IPS DF 6.9 (cell line): ENCODE results near the gene DPP6.

ENCODE experiments used
- DNase-seq: peaks from one replicate; pipeline ENCODE4 v3.0.0-alpha.2; 2013; ENCODE audit warnings: low read depth, low spot score
- H3K27ac ChIP-seq: one replicate; pipeline ENCODE4 v1.5.1; 2013; ENCODE audit warnings: low read length, control low read depth
- H3K27me3 ChIP-seq: 2 replicates; pipeline ENCODE4 v1.6.1; 2013; ENCODE audit warnings: mild to moderate bottlenecking, low read length; ENCODE audit not compliant: control insufficient read depth, insufficient read depth
- H3K36me3 ChIP-seq: 2 replicates; pipeline ENCODE4 v1.6.1; 2013; ENCODE audit warnings: low read length; ENCODE audit not compliant: control insufficient read depth, insufficient read depth
- H3K4me1 ChIP-seq: 2 replicates; pipeline ENCODE4 v1.6.1; 2013; ENCODE audit warnings: low read length; ENCODE audit not compliant: control insufficient read depth, insufficient read depth
- H3K4me3 ChIP-seq: 2 replicates; pipeline ENCODE4 v1.5.1; 2013; ENCODE audit warnings: mild to moderate bottlenecking, low read length
- H3K9me3 ChIP-seq: 2 replicates; pipeline ENCODE4 v1.6.1; 2013; ENCODE audit warnings: low read length, inconsistent platforms; ENCODE audit not compliant: control insufficient read depth, insufficient read depth
- WGBS: extraction: QIAGEN DNeasy Blood & Tissue Kit; methylation state at CpG from one replicate; pipeline ENCODE4 v1.1.7; 2013; ENCODE audit warnings: mixed read lengths, missing lambda C conversion rate; ENCODE audit not compliant: insufficient read length, insufficient coverage; 5-methylcytosine and 5-hydroxymethylcytosine counted together

Gene DPP6

DNA sequence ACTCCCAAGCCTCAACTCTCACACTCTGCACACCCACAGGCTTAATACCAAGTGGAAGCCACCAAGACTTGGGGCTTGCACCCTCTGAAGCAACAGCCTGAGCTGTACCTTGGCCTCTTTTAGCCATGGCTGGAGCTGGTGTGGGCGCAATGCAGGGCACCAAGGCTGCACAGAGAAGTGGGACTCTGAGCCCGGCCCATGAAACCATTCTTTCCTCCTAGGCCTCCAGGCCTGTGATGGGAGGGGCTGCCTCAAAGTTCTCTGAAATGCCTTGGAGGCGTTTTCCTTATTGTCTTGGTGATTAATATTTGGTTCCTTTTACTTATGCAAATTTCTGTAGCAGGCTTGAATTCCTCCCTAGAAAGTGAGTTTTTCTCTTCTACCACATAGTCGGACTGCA lies 674.2 kb downstream of the DPP6 start:
- Histone ChIP-seq H3K27ac (no peak overlapping the region), H3K36me3 (no peaks in the 10 kb centered on the region), H3K4me1 (no peaks in the 10 kb centered on the region), H3K4me3 (no peak overlapping the region), H3K27me3 (no peaks in the 10 kb centered on the region), H3K9me3 (peaks cover 1% of the 10 kb centered on the region; the same call in 1 of the 2 replicates)
- no CpG with 5 or more reads among the region's 4 CpGs for WGBS
- no peak for DNase-seq

DNA sequence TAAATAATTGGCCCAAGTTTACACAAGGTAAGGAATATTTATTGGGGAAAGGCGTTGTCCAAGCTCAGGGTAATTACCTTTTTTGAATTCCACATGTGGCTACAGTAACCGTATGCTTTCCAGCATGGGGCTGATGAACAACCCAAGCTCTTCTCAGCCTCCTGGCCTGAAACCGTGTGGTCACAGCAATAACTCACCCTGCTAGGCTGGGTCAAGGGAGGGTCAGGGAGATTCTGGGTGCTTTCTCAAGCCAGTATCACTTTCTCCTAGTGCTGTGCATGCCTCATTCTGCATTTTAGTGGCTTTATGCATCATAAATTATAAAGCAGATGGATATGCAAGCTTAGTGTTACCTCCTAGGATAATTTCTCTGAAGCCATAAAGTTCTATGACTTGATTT lies 676.9 kb downstream of the DPP6 start:
- H3K36me3 ChIP-seq, result no peaks in the 10 kb centered on the region
- no peaks in the 10 kb centered on the region for H3K27me3 ChIP-seq
- no CpG with 5 or more reads among the region's 3 CpGs for WGBS
- peaks cover 1% of the 10 kb centered on the region; the same call in 1 of the 2 replicates for H3K9me3 ChIP-seq
- H3K27ac ChIP-seq, result no peak overlapping the region
- DNase-seq, result no peak
- H3K4me3 ChIP-seq, result no peak overlapping the region
- no peaks in the 10 kb centered on the region for H3K4me1 ChIP-seq

DNA sequence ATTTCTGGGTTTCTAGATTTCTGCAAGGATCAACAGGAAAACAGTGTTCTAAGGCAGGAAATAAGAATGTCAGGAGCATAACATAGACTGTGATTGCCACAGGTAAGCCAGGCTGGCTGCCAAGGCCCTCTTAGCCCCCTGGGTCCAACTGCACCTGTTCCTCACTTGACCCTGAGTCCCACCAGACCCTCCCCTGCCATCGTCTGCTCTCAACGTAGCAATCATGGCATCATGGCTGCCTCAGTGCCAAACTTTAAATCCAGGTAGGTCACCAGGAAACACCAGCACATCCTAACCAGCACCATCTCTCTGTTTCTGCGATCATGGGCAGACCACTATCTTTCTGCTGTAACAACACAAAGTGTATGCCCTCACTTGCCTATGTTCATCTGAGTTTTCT lies 683.6 kb downstream of the DPP6 start:
- Histone ChIP-seq H3K4me1 (no peaks in the 10 kb centered on the region), H3K27ac (no peak overlapping the region), H3K27me3 (no peaks in the 10 kb centered on the region; the same call in 1 of the 2 replicates), H3K36me3 (no peaks in the 10 kb centered on the region), H3K9me3 (no peaks in the 10 kb centered on the region), H3K4me3 (no peak overlapping the region)
- no CpG with 5 or more reads among the region's 3 CpGs for WGBS
- no peak for DNase-seq

DNA sequence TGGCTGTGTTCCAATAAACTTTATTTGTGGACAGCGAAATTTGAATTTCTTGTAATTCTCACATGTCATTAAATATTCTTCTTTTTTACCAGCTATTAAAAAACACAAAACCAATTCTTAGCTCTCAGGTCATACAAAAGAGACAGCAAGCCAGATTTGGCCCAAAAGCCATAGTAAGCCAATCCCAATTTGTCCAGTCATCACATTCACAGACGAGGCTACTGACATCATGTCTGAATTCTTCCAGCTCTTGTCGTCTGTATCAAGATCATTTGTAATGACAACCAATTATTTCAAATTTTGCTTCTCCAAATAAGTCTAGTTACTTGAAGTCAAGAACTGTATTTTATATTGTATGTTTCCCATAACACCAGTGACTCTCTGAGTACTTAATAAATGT lies 684.2 kb downstream of the DPP6 start:
- Histone ChIP-seq H3K4me1 (no peaks in the 10 kb centered on the region), H3K36me3 (no peaks in the 10 kb centered on the region), H3K27ac (no peak overlapping the region), H3K9me3 (no peaks in the 10 kb centered on the region), H3K27me3 (no peaks in the 10 kb centered on the region; the same call in 1 of the 2 replicates), H3K4me3 (no peak overlapping the region)
- WGBS, result no CpG with 5 or more reads among the region's 3 CpGs
- no peak for DNase-seq

DNA sequence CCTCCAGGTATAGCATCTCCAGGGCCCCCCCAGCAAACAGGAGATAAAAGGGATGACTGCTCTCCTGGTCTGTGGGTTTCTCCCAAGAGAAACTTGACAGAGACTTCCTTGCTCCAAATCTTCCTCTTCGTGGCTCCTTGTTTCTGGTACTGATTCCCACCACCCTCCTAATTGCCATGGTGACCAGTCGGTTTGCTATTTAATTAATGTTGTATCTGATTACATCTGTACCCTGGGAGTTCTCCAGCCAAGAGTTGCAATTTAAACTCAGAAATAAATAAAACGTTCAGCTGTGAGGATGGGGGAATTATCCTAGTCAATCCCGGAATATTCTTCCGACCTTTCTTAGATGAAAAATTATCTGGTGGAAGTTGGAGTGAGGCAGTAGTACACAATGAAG lies 686.0 kb downstream of the DPP6 start:
- Histone ChIP-seq H3K4me1 (no peaks in the 10 kb centered on the region), H3K9me3 (no peaks in the 10 kb centered on the region), H3K4me3 (no peak overlapping the region), H3K27ac (no peak overlapping the region), H3K36me3 (no peaks in the 10 kb centered on the region), H3K27me3 (no peaks in the 10 kb centered on the region; the same call in 1 of the 2 replicates)
- DNase-seq, result no peak
- WGBS, result no CpG with 5 or more reads among the region's 5 CpGs

DNA sequence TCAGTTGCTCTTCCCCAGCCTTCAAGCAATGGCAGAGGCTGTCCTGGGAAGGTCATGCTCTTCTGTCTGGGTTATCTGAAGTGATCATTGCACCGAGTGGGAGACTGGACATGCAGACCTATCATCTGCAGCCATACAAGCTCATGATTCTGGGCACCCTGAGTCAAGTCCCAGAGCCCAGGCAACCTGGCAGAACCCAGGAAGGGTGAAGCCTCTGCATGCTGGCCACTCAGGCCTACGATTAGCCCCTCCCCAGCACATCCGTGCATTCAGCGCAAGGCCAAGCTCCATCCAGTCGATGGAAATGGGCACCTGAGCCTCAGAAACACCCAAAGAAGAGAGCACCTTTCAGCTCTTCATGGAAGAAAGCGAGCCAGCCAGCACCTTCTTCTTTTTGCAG lies 688.9 kb downstream of the DPP6 start:
- H3K36me3 ChIP-seq, result no peaks in the 10 kb centered on the region
- H3K4me1 ChIP-seq, result no peaks in the 10 kb centered on the region
- no peak overlapping the region for H3K4me3 ChIP-seq
- no peaks in the 10 kb centered on the region; the same call in 1 of the 2 replicates for H3K27me3 ChIP-seq
- H3K27ac ChIP-seq, result no peak overlapping the region
- no peak for DNase-seq
- H3K9me3 ChIP-seq, result no peaks in the 10 kb centered on the region
- WGBS, result no CpG with 5 or more reads among the region's 6 CpGs

GRCh38 chr7:154743206-154743605 lies 691.0 kb downstream of the DPP6 start:
- Histone ChIP-seq H3K27me3 (no peaks in the 10 kb centered on the region), H3K9me3 (no peaks in the 10 kb centered on the region), H3K27ac (no peak overlapping the region), H3K4me3 (no peak overlapping the region), H3K36me3 (no peaks in the 10 kb centered on the region), H3K4me1 (no peaks in the 10 kb centered on the region)
- 100% methylated on average over 2 of the region's 5 CpGs for WGBS
- no peak for DNase-seq

- no CpG with 5 or more reads among the region's 15 CpGs for WGBS
- no peaks in the 10 kb centered on the region for H3K4me1 ChIP-seq
- no peak overlapping the region for H3K27ac ChIP-seq
- no peaks in the 10 kb centered on the region for H3K9me3 ChIP-seq
- H3K27me3 ChIP-seq, result no peaks in the 10 kb centered on the region
- no peak overlapping the region for H3K4me3 ChIP-seq
- peak; percentile 13 for DNase-seq
- no peaks in the 10 kb centered on the region for H3K36me3 ChIP-seq
Measured at GRCh38 chr7:154744256-154744860, 692.2 kb downstream of the DPP6 start.

DNA sequence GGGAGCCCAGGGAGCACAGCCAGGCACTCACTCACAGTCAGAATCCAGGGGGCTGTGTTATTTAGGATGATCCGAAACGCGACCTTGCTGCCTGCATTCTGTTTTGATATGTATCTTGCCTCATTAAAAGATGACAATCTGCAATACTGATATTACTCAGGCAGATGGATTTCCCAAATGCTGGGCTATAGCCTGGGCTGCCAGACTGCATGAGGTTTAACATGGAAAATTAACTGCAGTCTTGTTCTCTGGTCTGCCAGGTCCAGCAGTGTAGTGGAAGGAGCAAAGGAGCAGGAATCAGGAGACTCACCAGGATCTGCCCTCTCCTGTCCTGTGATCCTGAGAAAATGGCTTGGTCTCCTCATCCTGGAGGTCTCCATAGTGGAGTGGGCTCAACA lies 692.7 kb downstream of the DPP6 start:
- Histone ChIP-seq H3K27me3 (no peaks in the 10 kb centered on the region), H3K27ac (no peak overlapping the region), H3K4me1 (no peaks in the 10 kb centered on the region), H3K9me3 (no peaks in the 10 kb centered on the region), H3K4me3 (no peak overlapping the region), H3K36me3 (no peaks in the 10 kb centered on the region)
- DNase-seq, result no peak
- WGBS, result no CpG with 5 or more reads among the region's 3 CpGs

GRCh38 chr7:154746571-154747360 lies 694.6 kb downstream of the DPP6 start:
- Histone ChIP-seq H3K27me3 (no peaks in the 10 kb centered on the region), H3K4me1 (no peaks in the 10 kb centered on the region), H3K4me3 (no peak overlapping the region), H3K27ac (no peak overlapping the region), H3K9me3 (no peaks in the 10 kb centered on the region), H3K36me3 (no peaks in the 10 kb centered on the region)
- no peak for DNase-seq
- WGBS, result no CpG with 5 or more reads among the region's 5 CpGs
